A549 (cell line): ENCODE data around the gene HDDC3.

Experiments used
- BCL3 ChIP-seq: fragments of >200 bp; sonication (Bioruptor Twin); formaldehyde crosslinking; IDR thresholded peaks from 3 replicates; pipeline ENCODE4 v1.6.1; 2016
- CBX8 ChIP-seq: fragments of 200-600 bp; sonication (generic); IDR thresholded peaks from 2 replicates; pipeline ENCODE4 v1.6.1; 2016
- EP300 ChIP-seq, 2 experiments: fragments of >200 bp; sonication (Bioruptor Twin); formaldehyde crosslinking; IDR thresholded peaks; 2 replicates in 1 of 2; 3 replicates in 1 of 2; pipeline ENCODE4 v1.6.1; 2016 to 2017
- FOSL2 ChIP-seq, 2 experiments: fragments of 450-650 bp in 1 of 2; fragments of >200 bp in 1 of 2; sonication (Bioruptor Twin) in 1 of 2; formaldehyde crosslinking; IDR thresholded peaks; 2 replicates each; pipeline versions ENCODE4 v1.5.0 to v1.6.1; 2016 to 2020; ENCODE audit warnings: mild to moderate bottlenecking in 1 of 2, moderate library complexity in 1 of 2
- MAFK ChIP-seq: fragments of 450-650 bp; IDR thresholded peaks from 2 replicates; pipeline ENCODE4 v1.6.1; 2014; ENCODE audit not compliant: partially characterized antibody
- MAZ ChIP-seq: fragments of 150-350 bp; IDR thresholded peaks from 2 replicates; pipeline ENCODE4 v1.6.1; 2014; ENCODE audit warnings: antibody characterized with exemption, low read depth, low read length, borderline replicate concordance
- POLR2A ChIP-seq: IDR thresholded peaks from 2 replicates; pipeline ENCODE4 v1.6.1; 2012; ENCODE audit warnings: mild to moderate bottlenecking, low read length
- RAD21 ChIP-seq, 2 experiments: fragments of >200 bp in 1 of 2; sonication (Bioruptor Twin) in 1 of 2; formaldehyde crosslinking in 1 of 2; IDR thresholded peaks in 1 of 2; conservative IDR thresholded peaks in 1 of 2; 2 replicates in 1 of 2; 3 replicates in 1 of 2; pipeline ENCODE4 v1.6.1; 2012 to 2018; ENCODE audit warnings: inconsistent platforms in 1 of 2
- SREBF2 ChIP-seq: fragments of 450-650 bp; IDR thresholded peaks from 2 replicates; pipeline ENCODE4 v1.6.1; 2014; ENCODE audit warnings: mild to moderate bottlenecking, moderate library complexity
- ZNF302 ChIP-seq: fragments of 250-450 bp; sonication (Bioruptor Pico); IDR thresholded peaks from 2 replicates; pipeline ENCODE4 v1.9.0; 2021; ENCODE audit warnings: inconsistent platforms, mild to moderate bottlenecking, moderate library complexity
- TF ChIP-seq, protein P1 (sequence below): fragments of >200 bp; sonication (Bioruptor Twin); formaldehyde crosslinking; IDR thresholded peaks from 3 replicates; pipeline ENCODE4 v1.5.1; 2016

DNA sequence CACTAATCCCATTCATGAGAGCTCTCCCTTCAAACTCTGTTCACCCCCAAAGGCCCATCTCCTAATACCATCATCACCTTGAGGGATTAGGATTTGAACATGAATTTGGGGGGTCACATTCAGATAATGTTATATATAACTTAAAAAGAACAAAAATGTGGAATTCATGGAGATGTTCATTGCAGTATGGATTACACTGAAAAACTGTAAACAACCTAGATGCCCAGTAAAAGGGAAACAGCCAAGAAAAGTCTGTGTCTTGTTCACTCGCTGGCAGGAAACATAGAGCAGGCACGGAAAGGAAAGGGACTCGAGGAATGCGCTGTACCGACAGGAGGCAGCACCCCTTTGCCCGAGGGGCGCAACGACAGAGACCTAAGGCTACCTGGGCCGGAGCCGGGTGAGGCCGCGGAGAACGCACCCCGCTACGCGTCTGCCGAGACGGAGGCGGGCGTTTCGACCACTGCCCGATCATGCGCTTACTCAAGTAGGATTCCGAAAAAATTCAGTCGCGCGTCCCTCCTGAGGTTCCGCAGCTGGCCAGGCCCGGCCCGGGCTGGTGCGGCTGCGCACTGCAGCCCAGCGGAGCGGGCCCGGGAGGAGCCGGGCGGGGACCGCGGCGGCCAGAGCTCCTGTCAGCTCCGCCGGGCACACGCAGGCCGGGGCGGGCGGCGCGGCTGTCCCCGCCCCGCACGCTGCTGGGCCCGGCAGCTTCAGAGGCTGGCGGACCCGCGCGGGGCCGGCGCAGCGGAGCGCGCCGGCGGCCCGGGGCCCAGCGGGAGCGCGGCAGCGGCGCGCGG, 30.1 kb downstream of the HDDC3 start:
- TF ChIP-seq, protein P1, sequence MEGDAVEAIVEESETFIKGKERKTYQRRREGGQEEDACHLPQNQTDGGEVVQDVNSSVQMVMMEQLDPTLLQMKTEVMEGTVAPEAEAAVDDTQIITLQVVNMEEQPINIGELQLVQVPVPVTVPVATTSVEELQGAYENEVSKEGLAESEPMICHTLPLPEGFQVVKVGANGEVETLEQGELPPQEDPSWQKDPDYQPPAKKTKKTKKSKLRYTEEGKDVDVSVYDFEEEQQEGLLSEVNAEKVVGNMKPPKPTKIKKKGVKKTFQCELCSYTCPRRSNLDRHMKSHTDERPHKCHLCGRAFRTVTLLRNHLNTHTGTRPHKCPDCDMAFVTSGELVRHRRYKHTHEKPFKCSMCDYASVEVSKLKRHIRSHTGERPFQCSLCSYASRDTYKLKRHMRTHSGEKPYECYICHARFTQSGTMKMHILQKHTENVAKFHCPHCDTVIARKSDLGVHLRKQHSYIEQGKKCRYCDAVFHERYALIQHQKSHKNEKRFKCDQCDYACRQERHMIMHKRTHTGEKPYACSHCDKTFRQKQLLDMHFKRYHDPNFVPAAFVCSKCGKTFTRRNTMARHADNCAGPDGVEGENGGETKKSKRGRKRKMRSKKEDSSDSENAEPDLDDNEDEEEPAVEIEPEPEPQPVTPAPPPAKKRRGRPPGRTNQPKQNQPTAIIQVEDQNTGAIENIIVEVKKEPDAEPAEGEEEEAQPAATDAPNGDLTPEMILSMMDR, result peak; percentile 90
- peak; percentile 91 for TF ChIP-seq POLR2A
- no peak for TF ChIP-seq SREBF2
- TF ChIP-seq FOSL2 (IDR thresholded peaks at IDR 0.05), result no peak
- no peak for TF ChIP-seq FOSL2 (CRISPR knock-in tag; IDR thresholded peaks at IDR 0.05)
- no peak for TF ChIP-seq EP300 (IDR thresholded peaks at IDR 0.05)
- peak; percentile 58; the same call in 1 of the 3 replicates for TF ChIP-seq BCL3
- no peak for TF ChIP-seq CBX8
- TF ChIP-seq RAD21 (conservative IDR thresholded peaks at IDR 0.05 in 1 of 2, IDR thresholded peaks at IDR 0.05 in 1 of 2), result peak; percentile 25 to 59; a peak in 4 of 5 replicates
- TF ChIP-seq ZNF302 (CRISPR knock-in tag), result no peak
- TF ChIP-seq MAZ, result no peak
- TF ChIP-seq MAFK, result no peak
